Femur (tissue), 1 donor: ENCODE measurements around the gene MRPS18A.
"Not testable (repeated sequence)": the region's sequence is repeated elsewhere in the genome, so short reads cannot be mapped to it uniquely, and the experiment has no call there.

Experiments
- DNase-seq: peaks from one replicate; pipeline ENCODE4 v3.0.0-alpha.2; 2017

The MRPS18A gene

DNA sequence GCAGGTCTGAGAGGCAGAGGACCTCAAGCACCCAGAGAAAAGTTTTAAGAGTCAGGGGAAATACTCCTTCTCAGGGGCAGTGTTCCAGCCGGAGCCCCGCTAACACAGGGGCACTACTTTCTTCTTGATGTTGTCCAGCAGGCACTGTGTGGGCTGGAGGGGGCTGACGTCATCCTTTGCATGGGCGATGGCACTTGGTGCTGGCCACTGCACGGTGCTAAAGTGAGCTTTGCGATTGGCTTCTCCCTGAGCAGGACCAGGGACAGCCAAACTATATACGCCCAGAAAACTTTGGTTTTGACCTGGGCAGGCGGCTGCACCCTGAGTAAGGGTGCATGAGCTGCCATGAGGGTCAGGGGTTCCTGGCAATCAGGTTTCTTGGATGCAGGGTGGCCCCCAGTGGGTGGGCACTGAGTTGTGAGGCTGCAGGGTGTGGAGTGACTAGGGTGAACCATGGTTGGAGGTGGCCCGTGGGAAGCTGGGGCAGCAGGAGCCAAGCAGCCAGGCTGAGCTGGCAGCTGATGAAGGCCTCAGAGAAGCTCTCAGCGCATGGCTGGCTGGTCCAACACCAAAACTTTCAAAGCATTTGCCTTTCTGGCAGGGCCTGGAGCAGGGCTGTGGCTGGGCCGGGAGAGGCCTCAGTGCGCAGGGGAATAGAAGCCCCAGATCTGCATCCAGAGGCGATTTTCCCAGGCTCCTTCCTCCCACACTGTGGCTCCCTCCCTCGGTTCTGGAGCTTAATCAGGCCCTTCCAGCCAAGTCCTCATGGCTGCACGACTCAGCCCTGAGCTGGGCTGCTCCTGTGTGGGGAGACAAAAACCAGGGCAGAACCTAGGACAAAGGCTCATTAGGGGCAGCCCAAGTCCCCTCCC lies 18.3 kb downstream of the MRPS18A start:
- DNase-seq: peak; percentile 84

DNA sequence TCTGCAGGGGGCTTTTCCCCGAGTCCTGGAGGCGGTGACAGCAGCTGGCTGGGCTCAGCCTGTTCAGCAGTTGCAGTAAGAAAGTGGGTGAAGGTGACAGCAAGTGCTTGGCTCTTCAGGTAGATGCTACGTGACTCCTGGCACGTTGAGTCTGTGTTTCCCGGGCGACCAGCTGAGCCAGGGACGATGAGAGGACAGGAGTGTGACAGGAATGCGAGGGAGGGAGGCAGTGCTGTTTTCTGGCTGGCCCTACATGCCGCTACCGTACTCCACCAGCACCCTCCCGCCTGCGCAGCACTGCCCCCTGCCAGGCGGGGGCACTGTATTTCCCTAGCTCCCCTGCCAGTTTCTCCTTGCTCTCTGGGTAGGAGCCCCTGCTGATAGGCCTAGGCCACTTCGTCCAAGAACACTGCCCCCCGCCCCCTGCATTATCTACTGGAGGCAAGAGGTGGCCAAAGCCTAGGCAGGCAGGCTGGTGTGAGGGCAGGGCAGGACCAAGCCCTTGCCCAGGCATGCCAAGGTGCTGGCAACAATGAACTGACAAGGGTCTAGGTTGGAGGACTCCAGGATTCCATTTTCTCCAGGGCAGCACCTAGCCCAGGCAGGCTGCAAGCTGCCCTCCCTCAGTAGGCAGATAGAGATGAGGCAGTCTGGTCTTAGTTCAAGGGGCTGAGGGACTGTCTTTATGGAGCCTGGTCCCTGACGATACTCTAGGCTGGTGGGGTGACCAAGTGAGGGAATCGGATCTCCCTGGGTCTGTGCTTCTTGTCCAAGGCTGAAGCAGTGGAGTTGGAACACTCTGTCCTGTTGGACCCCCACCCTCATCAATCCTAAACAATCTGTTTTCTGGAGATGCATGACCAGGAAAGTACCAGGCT lies 19.2 kb downstream of the MRPS18A start:
- DNase-seq: peak; percentile 62

DNA sequence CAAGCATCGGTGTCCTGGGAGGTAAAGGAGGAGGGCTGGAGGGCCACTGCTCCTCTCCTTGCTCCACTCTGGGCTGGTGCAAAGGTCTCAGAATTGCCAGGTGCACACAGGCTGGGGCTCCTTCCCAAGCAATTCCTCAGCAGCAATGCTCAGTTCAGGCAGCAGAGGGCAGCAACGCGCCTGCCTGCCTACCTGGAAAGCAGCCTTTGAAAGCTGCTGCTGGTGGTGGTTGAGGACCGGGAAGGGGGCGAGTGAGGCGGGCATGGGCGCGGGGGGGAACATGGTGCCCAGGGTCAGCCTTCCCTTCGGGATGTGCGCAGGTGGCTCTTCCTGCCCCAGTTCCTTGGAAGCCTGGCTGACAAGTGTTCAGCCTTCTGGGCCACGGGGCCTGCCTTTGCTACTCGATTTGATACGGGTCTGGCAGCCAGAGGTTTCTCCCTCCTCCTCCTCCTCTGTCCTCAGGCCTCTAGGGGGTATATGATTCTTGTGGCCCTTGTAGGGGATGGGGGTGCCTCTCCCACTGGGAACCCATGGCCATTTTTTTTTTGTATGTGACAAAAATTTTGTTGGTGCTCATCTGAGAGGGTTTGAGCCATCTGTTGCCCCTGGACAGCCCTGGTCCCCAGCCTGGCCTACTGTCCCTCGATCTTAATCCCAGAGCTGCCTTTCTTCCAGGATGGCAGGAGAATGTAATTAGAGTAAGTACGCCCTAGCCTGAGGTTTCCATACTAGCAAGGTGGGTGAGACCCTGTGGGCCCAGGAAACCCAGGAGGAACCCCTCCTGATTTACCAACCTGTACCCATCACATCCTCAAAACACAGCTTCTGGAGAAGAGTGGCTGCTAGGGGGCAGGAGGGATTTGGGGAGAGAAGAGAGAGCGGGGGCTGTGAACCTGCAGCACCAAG lies 20.1 kb downstream of the MRPS18A start:
- peak; percentile 90 for DNase-seq

GRCh38 chr6:43666196-43666920 lies 21.2 kb downstream of the MRPS18A start:
- DNase-seq: no peak

DNA sequence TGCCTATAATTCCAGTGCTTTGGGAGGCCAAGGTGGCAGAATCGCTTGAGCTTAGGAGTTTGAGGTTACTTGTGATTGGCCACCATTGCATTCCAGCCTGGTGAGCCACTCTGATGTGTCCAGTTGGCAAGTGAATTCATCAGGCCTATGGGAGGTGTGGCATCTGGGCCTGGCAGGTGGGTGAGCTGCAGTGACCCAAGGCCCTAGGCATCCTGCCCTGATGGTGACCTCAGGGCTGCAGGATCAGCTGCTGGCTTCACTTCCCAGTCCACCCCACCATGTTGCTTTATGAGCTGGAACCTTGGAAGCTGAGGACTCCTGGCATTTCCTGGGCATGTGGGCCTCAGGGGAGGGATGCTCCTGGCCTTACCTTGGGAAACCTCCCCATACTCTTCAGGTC lies 22.2 kb downstream of the MRPS18A start:
- no peak for DNase-seq

DNA sequence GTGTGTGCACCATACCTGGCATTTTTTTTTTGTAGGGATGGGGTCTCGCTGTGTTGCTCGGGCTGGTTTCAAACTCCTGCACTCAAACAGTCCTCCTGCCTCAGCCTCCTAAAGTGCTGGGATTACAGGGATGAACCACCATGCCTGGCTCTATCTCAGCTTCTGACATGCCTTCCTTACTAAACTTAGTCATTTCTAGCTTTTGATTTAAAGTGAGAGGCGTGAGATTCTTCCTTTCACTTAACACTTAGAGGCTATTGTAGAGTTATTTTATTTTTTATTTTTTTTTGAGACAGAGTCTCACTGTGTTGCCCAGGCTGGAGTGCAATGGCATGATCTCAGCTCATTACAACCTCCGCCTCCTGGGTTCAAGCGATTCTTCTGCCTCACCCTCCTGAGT lies 24.6 kb downstream of the MRPS18A start:
- DNase-seq: not testable (repeated sequence)

- DNase-seq: no peak
Measured at GRCh38 chr6:43658161-43658560, 29.4 kb downstream of the MRPS18A start.

GRCh38 chr6:43657221-43657802 lies 30.3 kb downstream of the MRPS18A start:
- no peak for DNase-seq

GRCh38 chr6:43652822-43653221 lies 34.8 kb downstream of the MRPS18A start:
- DNase-seq: not testable (repeated sequence)

GRCh38 chr6:43648248-43648647 lies 39.3 kb downstream of the MRPS18A start:
- no peak for DNase-seq

- no peak for DNase-seq
Measured at GRCh38 chr6:43647613-43648012, 40.0 kb downstream of the MRPS18A start.

DNA sequence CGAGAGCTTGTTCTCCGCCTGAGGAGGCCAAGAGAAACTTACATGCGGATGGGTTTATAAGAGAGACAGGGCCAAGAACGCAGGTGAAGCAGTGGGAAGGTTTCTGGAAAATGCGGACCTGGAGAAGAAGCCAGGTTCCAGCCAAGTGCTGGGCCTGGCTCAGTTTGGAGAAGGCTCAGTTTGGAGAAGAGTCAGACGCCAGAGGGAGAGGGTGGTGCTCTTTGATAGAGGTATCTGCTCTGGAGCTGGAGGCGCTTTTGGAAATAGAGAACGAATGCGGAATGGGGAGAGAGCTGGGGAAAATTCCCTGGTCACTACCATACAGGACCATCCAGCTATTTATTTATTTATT lies 42.0 kb downstream of the MRPS18A start:
- no peak for DNase-seq

DNA sequence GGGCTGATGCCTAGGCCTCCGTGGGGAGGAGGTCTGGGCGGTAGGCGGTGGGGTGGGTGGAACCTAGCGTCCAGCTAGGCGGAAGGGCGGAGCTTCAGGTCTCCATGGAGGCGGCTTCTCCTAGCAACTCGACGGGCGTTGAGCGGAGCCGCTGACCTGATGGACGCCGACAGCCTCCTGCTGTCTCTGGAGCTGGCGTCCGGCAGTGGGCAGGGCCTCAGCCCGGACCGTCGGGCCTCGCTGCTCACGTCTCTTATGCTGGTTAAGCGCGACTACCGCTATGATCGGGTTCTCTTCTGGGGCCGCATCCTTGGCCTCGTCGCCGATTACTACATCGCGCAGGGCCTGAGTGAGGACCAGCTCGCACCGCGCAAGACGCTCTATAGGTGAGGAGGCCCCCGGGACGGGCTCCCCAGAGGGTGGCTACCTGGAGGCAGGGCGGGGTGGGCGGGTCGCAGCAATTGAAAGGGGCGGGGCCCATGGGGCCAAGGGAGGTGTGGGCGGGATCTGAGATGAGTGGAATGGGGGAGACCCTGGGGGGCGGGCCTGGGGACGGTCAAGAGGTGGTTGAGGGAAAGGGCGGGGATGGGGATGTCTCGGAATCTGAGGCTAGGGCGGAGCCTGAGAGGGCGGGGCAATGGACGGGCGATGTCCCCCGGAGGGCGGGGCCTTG lies 42.5 kb downstream of the MRPS18A start, which contains the start of gene RSPH9:
TSS of gene RSPH9 (plus strand) at position 97 of the 673 bp plus-strand sequence. CDS start at position 160, 63 bp downstream.
- DNase-seq: peak; percentile 87

DNA sequence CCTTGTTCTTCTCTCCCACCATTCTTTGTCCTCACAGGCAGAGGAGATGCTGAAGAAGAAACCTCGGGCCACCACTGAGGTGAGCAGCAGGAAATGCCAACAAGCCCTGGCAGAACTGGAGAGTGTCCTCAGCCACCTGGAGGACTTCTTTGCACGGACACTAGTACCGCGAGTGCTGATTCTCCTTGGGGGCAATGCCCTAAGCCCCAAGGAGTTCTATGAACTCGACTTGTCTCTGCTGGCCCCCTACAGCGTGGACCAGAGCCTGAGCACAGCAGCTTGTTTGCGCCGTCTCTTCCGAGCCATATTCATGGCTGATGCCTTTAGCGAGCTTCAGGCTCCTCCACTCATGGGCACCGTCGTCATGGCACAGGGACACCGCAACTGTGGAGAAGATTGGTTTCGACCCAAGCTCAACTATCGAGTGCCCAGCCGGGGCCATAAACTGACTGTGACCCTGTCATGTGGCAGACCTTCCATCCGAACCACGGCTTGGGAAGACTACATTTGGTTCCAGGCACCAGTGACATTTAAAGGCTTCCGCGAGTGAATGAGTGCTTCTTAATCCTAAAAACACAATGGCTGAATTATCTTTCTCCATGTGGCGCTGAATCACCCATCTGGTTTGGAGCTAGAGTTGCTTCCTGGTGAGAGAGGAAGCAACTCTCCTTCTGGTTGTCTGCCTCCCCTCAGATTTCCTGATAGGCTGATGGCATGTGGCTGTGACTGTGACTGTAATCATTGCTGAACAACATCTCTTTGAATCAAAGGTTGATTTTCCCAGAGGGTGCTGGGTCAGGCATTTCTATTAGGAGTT lies 47.4 kb downstream of the MRPS18A start:
- DNase-seq: no peak

DNA sequence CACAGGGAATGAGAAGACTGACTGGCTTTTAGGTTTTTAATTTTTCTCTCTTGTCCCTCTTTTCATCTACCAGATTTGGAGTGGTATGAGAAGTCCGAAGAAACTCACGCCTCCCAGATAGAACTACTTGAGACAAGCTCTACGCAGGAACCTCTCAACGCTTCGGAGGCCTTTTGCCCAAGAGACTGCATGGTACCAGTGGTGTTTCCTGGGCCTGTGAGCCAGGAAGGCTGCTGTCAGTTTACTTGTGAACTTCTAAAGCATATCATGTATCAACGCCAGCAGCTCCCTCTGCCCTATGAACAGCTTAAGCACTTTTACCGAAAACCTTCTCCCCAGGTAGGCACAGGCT lies 51.3 kb downstream of the MRPS18A start:
- DNase-seq: no peak

- peak; percentile 91 for DNase-seq
Measured at GRCh38 chr6:43635387-43636307, 51.9 kb downstream of the MRPS18A start, which contains the start of gene MAD2L1BP. TSS of gene MAD2L1BP (plus strand) at chr6:43635840. CDS start at chr6:43635876, 36 bp downstream.

DNA sequence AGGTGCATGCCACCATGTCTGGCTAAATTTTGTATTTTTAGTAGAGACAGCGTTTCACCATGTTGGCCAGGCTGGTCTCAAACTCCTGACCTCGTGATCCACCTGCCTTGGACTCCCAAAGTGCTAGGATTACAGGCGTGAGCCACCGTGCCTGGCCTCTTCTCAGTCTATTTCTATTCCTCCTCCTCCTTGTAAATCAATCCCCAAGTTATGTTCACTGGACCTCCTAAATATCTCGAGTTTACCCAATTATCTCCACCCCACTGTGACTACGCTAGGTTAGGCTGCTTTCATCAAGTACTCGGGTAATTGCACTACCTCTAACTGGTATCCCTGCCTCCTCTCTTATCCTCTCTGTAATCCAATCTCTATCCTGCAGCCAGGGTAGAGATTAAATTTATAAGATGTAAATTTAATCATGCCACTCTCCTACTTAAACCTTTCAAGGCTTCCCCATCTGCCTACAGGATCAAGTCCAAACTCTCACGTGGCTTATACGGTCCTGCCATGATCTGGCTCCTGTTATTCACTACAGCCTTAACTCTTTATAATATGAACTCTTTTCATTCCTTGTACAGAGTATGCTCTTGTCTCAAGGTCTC lies 52.8 kb downstream of the MRPS18A start:
- no peak for DNase-seq

- DNase-seq: not testable (repeated sequence)
Measured at GRCh38 chr6:43633002-43633401, 54.6 kb downstream of the MRPS18A start.
